ENCODE measurements around the gene ZNF236.

Gene ZNF236

GRCh38 chr18:76973520-76974266 lies 151.3 kb downstream of the ZNF236 start:
- DNase-seq (ENCODE audit: low read depth) = no peak

DNA sequence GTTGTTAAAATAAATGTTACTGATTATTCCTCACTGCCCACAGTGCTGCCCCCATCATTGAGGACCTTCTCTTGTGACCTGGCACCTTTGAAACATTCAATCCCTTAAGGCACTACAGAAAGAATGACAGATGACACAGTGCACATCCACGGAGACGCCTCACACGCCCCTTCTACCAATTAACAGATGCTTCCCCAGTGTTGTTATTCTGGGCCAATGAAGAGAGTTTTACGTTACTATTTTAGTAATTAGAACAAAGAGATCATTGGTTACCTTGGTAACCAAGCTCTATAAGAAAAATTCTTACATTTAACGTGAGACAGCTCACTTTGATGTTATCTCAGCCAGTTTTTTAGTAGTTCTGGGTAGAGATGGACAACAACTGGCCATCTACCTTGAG lies 152.0 kb downstream of the ZNF236 start:
- DNase-seq (ENCODE audit: low read depth) = no peak

GRCh38 chr18:76975577-76976110 lies 153.3 kb downstream of the ZNF236 start:
- DNase-seq (ENCODE audit: low read depth) = no peak

DNA sequence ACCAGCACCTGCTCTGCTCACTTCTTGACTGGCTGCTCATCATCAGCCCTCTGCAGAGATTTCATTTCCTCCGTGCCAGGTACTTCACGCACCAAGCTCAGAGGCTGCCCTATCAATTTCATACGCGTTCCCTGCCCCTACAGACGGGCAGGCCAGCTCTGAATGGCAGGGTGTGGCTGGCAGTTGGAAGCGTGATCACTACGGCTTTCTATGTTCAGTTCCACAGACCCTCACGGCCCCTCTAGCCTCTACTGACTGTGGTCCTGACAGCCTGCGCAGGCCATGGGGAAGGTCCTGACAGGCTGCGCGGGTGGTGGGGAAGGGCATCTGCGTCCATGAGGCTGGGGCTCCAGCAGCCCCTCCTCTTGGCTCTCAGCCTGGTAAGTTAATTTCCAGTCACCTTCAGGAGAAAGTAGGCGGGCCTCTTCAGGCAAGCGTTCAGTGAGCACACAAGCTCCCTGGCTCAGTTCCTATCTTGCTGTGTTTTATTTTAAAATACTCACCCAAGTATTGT lies 154.8 kb downstream of the ZNF236 start:
- DNase-seq (ENCODE audit: low read depth) = no peak

- DNase-seq (ENCODE audit: low read depth) = no peak
These were observed 155.4 kb downstream of the ZNF236 start for GRCh38 chr18:76977684-76978232.

DNA sequence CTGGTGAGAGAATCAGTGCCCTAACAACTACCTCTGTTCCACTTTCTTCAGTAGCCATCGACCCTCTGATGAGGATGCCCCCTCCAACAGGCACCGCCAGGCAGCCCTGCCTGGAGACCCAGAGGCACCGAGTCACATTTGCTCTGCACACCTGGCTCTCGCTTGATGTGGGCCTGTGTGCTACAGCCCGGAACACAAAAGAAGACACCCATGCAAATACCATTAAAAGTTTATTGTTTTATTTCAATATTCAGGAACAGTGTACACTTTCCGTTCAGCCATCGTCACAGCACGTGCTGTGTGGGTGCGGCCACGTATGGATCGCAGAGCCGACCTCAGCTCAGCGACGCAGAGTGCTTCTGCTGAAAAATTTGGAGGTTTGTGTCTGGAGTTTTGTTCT lies 156.3 kb downstream of the ZNF236 start:
- DNase-seq (ENCODE audit: low read depth) = no peak

DNA sequence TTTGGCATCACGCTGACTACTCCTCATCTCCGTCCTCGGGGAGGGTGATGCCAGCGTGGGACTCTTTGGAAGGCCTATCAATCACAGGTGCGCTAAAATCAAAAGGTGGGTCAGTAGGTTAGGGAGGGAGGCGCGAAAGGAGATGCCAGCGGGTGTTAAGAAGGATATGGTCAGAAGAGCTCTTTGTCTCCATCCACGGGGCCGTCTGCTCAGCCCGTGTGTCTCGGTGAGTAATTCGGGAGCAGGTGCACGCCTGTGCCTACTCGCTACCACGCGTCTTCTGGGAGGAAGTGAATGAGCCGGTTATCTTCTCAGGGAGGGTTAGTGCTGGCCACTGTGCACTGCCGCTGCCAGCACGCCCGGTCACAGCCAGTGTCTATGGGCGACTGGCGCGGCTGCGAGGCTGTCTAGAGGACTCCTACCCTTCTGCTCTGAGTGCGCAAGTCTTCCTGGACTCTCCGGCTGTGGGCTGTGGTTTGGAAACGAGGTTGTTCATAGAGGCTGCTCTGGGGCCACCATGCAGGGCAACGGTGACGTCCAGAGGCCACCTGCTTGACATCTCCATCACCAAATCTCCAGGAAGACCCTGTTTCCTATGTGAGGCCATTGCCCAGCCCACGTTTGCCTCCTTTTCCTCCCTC lies 156.9 kb downstream of the ZNF236 start:
- no peak for DNase-seq (ENCODE audit: low read depth)

DNA sequence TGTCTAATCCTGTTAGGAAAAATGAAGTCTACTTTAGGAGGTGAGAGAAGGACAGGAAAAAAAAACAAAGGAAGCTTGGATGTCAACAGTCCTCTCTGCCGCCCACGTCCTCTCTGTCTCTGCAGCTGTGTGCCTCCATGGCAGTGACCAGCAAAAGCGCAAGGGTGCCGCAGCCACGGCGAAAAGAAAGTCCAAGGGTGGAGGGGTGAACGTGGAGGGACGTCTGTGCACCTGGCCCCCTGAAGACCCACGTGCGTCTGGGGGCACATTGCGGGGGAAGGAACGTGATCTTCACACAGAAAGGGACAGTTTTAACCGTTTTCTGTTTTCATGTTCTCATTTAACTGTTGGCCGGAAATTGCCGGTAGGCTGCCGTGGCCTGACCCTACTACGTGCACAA lies 157.5 kb downstream of the ZNF236 start:
- DNase-seq (ENCODE audit: low read depth) = no peak

GRCh38 chr18:76980663-76981395 lies 158.5 kb downstream of the ZNF236 start:
- no peak for DNase-seq (ENCODE audit: low read depth)

GRCh38 chr18:76981396-76981968 lies 159.1 kb downstream of the ZNF236 start:
- DNase-seq (ENCODE audit: low read depth) = no peak

DNA sequence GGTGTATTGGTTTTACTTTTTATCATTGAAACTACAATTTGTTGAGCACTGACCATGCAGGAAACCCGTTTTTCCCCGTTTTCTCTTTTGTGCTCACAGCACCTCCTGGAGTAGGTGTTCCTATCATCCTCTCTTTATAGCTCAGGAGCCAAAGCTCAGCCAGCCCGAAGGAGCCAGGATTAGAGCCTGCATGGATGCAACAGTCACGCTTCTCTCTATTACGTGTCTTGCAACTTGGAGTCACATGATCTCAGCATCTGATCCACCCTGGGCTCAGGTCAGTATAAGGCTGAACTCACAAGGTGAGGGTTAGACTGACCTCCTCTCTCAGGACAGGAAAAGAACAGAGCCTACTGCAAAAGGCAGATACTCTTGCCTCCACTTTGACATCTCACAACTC lies 159.7 kb downstream of the ZNF236 start:
- DNase-seq (ENCODE audit: low read depth) = no peak

DNA sequence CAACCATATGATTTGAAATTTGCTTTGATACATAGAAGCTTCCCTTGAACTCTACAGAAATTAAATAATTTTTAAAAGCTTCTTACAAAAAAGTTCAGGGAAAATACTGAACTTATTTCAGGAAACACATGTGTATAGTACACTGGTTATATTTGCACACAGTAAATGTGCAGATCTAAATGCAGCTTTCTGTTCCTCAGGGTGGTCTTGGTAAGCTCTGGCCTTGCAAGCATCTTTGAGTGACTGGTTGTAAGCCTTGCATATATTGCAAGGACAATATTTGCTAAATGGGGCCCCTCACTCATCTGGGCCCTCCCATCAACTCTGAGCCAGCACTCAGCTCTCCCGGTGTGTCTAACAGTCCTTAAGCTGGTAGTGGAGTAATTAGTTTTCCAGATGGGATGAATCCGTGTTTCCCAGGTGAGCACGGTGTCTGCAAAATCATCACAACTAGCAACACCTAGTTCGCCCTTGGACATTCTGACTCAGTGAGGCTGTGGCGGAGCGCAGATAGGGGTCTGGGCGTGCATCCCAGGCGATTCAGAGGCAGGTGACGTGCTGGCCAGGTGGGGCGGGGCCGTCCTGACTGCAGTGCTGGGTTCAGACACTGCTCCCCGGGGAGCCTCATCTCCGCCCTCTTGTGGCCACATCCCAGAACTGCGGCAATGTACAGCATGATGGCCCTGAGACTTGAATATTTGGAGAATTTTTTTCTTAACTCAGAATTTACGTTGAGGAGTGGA lies 160.7 kb downstream of the ZNF236 start:
- peak; percentile 71 for DNase-seq (ENCODE audit: low read depth)

- DNase-seq (ENCODE audit: low read depth) = no peak
These were observed 161.3 kb downstream of the ZNF236 start for GRCh38 chr18:76983613-76984051.

DNA sequence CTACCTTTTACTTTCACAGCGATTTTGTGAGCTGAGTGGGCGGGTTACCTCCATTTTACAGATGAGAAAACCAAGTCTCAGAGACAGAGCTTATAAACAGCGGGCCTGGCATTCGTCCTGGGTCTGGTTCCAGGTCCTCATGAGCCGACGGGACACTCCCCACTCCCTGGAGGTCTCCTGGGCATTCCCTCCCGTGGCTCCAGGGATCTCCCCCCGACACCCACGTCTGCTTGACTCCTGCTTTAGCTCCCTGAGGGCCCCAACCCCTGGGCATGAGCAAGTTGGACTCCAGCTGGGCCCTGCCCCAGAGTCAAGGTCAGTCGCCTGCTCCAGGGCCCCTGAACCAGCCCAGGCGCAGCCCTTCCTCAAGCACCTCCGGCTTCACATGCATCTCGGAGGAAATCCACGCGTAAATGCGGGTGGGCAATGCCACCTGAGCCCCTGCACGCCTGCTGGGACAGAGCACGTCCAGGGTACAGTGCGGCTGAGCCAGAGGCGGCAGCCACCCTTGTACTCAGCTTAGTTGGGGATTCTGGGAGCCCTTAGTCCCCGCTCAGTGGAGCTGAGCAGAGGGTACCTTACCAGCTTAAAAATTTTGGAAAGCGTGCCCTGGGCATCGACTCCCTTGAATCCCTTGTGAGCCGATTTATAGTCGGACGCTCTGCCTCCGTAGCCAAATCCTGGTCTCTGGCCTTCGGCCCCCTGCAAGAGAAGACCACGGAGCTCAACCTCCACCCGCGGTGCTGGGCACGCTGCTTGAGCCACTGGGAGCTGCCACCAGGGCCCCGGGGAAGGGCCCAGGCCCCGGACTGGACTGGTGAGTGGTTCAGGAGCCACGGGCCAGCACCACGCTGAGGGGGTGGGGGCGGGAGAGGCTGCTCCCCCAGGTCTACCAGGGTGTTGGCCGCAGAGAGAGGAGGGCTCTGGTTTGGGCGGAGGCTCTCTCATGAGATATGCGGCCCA lies 162.1 kb downstream of the ZNF236 start:
- no peak for DNase-seq (ENCODE audit: low read depth)

DNA sequence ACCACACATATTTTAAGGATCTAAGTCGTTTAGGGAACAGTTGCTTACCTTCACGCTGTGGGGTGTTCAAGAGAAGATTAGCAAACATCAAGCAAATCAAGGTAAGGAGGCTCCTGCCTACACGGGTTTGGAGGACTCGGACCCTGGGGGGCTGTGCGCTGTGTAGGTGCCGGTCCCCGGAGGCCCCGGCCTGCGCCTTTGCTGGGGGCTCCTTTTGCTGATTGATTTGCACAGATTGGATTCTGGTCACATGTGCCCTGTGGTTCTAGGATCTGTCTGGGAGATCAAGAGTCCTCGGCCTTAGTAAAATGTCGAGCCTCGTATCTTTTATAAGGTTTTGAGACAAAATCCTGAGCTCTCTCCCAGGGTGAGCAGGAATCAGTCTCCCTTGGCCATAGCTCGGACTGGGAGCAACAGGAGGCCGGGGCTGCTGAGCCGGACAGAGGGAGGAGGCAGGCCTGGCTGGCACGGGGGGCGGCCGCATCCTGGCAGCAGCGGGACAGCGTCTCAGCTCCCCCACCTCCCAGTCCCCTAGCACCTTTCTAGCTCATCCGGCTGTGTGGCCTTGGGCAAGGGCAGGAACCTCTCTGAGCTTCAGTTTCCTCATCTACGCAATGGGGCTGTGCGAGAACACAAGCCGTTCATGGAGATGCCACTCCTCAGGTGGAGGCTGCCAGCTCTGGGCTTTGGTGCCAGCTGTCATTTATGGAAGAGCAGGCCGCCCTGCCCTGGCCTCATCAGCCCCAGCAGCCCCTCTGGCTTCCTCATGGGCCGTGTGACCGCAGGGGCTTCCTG lies 163.0 kb downstream of the ZNF236 start:
- DNase-seq (ENCODE audit: low read depth) = no peak

DNA sequence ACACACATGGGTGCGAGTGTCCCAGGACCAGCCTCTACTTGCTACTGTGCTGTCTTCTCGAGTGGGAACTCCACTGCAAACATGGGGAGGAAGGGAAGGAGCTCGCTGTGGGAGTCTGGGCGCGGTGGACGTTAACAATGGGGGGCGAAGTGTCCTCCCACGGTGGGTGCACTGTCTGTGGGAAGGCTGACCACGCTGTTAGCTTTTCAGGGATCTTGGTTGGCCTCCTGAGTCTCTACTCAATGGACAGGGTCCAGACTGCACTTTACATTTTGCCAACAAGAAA lies 163.5 kb downstream of the ZNF236 start:
- DNase-seq (ENCODE audit: low read depth) = no peak

DNA sequence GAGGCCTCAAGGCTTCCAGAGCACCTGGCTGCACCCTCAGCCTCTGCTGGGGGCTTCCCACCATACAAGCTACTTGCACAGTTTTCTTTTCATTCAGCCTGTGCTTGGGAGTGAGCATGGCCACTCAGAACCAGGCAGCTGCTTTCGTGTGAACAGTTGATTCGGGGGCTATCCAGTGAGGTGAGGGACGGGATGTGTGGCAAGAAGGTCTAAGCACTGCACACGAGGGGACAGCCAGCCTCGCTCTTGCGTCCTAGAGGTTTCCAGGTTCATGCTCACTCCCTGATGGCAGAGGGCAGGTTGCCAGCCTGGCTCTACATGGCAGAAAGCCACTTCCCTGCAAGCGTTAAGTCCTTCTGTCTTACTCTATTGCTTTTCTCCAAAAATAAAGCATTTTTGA lies 164.0 kb downstream of the ZNF236 start:
- DNase-seq (ENCODE audit: low read depth) = no peak

- no peak for DNase-seq (ENCODE audit: low read depth)
These were observed 165.9 kb downstream of the ZNF236 start for GRCh38 chr18:76988031-76988826.
